Measurements from ENCODE around the gene OPHN1.
"Not testable (repeated sequence)": the region's sequence is repeated elsewhere in the genome, so short reads cannot be mapped to it uniquely, and the experiment has no call there.

The OPHN1 gene

DNA sequence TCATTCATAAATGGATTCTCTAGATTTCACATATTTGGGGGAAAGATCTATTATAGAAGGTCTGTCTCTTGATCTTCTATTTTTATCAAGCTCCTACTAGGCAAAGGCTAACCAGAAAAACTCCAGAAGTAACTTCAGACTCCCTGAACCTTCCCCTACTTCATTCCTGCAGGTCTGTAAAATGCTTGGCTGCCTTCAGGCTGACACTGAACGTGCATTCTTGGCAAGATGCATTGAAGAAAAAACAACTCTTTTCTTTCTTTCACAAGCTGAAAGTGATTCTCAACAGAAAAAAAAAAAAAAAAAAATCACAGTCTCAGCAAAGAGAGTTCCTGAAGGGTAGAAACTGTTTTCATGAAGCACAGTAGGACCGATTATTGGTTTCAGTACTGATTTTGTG, 12.7 kb downstream of the OPHN1 start:
- no peak for DNase-seq

DNA sequence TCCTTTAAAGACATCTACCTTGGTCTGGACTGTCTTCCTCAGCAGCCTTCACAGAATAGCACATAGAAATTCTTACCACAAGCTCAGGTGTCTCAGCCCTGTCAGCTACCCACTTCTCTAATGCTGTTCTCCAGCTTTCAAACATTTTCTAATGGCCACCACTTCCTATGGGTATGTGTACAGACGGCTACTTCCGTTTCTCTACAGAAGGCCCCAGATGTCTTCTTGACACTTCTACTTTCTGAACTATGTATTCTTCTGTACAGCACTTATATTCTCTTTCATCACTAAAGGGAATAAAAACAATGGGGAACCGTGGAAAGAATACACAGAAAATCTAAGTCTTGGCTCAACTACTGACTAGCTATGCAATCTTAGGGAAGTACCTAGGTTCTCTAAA, 13.3 kb downstream of the OPHN1 start:
- DNase-seq = no peak

DNA sequence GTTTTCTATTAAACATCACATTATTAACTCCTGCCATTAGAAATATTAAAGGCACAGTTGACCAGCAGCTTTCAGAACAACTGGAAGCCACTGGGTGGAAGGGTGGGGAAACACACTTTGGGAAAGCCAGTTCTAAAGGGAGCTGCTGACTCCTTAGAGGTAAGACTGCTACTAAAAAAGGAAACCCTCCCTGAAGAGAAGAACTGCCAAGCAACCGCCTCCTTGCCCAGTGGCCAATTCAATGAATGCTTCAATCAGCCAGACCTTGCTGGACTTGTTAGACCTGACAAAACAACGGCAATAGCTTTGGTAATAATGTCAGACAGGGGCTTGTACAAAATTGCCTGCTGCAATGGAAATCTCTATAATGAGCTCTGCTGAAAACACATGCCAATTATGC, 15.6 kb downstream of the OPHN1 start:
- DNase-seq = no peak

DNA sequence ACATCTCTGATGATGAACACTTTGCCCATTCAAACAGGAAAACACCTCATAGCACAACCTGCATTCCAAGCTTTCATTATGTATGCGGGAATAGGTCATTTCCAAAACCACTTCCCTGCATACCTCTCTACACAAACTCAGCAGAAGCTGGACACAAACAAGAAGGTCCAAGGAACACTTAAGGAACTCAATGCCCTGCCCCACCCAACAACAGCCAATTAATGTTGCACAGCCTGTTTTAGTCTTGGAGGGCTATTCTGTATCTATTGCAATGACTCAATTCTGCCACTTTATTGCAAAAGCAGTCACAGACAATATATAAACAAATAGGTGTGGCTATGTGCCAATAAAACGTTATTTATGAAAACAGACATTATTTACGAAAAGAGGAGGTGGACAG, 16.7 kb downstream of the OPHN1 start:
- DNase-seq = no peak

DNA sequence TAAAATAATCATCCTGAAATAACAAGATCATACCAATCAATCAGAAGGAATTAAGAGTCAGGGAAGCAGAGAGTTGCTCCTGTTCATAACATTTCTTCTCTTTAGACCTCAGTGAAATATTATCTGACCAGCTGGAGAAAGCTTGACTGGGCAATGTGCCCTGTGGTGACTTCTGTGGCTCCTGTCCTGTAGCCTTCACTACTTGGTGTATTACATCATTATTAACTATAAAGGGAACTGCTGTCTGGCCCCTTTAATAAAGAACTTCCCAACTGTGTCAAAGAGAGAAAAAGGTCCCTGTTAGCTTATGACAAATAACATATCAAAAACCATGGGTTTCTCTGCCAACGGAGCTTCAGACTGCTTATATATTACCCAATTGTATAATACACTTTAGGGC, 18.0 kb downstream of the OPHN1 start:
- DNase-seq = no peak

DNA sequence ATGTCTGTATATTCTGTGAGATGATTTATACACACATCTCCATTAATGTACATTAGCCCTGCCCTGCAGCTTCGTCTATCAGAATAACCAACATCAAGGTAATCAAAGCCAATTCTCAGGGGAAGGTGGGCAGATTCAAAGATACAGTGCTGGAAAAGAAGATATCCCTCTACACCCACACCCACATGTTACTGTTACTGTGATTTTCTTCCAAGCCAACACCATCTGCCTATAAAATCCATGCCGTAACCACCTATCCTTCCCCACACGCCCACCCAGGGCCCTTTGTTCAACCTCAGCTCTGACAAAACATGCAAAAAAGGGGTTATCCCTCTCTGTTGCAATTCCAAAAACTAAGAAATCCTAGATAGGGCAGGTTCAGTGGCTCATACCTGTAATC, 20.0 kb downstream of the OPHN1 start:
- DNase-seq = no peak

DNA sequence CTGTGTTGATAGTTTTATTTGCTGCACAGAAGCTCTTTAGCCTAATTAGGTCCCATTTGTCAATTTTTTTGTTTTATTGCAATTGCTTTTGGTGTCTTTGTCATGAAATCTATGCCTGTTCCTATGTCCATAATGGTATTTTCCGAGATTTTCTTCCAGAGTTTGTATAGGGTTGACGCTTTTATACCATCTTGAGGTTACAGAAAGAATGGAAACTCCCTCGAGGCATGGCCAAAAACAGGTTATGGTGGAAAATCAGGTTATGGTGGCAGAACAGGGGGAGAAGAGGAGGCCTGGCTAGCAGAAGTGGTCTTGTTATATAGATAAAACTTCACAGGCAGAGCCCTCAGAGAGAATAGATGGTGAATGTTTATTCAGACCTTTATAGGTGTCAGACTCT, 21.6 kb downstream of the OPHN1 start:
- no peak for DNase-seq

DNA sequence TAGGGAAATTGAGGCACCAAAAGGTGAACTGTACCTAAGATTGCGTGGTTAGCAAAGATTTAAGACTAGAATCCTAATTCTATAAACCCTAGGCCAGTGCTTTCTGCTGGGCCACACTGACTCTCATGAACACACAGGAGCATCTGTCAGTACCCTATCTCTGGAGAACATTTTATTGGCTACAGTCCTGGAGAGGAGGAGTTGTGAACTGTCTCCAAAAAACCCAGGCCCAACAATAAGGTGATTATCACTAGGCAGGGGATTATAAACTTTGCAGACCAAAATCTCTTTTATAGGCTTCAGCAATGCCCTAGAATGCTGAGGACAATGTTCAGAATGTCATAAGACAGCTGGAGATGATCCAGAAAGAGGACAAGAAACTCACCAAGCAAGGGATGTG, 24.1 kb downstream of the OPHN1 start:
- no peak for DNase-seq

DNA sequence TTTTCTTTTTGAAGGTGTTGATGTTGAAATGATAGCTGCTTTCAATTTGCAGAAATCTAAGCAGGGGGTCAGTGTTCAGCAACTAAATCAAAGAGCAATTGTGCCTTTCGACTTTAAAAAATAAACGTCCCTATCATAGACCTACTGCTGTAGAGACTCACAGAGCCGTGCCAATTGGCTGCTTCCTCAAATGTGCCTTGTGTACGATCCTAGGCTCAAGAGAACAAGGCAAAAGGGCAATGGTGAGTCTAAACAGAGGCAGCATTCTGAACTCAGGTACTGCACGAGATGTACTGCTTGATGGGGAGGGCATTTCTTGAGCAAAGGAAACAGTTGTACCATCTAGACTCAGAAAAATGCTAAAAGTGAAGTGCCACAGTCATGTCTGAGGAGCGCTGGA, 29.8 kb downstream of the OPHN1 start:
- DNase-seq = no peak

DNA sequence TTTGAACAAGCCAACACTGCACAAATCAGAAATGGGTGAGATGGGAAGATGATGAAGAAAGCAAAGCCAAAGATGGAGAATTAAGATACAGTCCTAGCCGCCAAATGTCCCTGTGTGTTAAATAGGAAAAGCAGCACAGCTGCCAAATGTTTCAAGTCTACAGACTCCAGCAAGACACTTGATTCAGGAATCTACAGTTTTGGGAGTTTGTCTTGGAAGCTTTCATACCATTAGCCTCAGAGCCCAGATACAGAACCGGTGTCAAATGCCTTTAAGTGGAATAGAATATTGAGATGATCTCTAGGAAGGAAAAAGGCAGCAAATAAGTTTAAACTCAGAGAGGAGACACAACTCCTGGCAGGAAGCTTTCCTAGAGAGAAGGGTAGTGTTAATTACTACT, 30.3 kb downstream of the OPHN1 start:
- DNase-seq = no peak

DNA sequence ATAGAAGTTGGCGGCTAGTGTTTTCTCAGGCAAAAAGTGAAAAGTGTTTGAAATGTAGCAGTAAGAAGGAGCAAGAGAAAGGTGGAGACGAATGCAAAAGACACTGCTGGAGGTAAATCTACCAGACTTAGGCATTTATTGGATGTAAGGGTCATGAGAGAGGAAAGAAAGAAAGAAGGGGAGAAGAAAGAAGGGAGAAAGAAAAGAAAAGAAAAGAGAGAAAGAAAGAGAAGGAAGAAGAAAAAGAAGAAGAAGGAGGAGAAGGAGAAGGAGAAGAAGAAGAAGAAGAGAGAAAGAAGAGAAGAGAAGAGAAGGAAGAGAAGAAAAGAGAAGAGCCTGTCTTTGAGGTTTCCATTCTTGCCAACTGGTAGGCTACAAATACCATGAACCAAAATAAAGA, 31.2 kb downstream of the OPHN1 start:
- DNase-seq = no peak

DNA sequence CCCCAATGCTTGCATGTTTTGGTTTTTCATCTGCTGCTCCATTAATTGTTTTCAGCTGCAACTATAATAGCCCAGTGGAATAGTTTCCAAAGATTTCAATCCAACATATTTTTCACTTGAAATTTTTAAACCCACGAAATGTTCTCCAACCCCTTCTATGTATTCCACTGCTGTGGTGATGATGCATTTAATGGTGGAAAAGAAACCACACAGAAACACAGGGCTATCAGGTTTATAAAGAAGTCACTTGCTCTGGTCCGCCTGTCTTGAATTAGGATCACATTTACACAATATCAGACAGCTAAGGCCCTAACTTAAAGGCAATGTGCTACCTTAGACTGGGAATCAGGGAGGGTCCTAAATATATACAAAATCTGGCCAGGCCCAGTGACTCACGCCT, 35.0 kb downstream of the OPHN1 start:
- no peak for DNase-seq

DNA sequence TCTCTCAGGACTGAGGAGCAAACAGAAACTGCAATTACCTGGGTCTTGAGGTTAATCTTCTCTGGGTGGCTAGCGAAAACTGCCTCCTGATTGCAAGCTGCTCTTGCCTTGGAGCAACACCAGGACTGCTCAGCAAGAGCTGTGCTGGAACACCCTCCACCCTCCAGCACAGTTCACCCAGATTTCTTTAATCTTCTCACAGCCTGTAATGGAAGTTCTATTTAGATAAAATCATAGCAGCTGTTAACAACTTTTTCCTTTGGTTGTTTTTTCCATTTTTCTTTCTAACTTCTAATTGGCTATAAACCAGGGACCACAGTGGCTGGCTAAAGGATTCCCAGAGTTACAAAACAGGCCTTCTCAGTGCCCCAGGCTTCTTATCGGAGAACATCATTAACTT, 36.3 kb downstream of the OPHN1 start:
- DNase-seq = no peak

DNA sequence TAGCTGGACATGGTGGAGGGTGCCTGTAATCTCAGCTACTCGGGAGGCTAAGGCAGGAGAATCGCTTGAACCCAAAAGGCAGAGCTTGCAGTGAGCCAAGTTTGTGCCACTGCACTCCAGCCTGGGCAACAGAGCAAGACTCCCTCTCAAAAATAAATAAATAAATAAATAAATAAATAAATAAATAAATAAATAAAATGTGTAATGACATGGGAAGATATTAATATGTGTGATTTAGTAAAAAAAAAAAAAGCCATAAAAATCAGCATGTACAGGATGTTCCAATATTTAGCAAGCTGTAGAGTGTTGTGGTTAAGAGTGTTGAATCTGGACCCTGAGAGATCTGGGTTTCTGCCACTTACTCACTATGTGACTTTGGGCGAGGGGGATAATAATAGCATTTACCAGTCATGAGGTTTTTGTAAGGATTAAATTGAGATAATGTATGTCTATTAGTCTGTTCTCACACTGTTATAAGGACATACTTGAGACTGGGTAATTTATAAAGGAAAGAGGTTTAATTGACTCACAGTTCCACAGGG, 43.8 kb downstream of the OPHN1 start:
- not testable (repeated sequence) for DNase-seq

DNA sequence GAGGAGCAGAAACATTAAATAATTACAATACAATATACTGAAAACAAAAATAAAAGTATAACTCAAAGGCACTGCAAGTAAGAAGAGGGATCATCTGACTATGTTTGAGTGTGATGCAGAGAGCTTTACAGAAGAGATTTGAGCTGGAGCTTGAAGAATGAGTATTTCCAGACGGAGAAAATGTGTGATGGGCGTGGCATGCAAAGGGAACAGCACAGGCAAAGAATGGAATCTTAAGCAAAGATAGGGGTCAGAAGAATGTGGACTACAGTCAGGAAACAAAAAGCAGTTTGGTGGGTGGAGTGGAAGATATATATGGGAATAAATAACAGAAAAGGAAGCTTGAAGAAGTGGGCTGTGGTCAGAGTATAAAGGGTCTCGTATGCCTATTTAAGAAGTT, 45.5 kb downstream of the OPHN1 start:
- DNase-seq = no peak

DNA sequence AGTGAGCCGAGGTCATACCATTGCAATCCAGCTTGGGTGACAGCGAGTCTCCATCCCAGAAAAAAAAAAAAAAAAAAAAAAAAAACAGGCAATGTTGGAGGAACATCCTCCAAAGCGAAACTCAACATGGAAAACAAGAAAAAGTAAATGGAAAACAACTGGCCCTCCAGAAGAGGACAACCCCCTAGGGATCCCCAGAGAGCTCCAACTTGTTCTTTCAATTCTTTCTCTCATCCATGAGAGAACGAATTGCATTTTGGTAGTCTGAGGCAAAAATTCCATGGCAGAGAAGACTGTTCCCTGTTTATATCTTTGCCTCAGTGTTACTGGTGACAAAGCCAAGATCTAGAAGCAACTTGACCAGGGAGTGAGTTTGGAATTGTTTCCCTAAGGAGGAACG, 49.8 kb downstream of the OPHN1 start:
- DNase-seq = no peak

DNA sequence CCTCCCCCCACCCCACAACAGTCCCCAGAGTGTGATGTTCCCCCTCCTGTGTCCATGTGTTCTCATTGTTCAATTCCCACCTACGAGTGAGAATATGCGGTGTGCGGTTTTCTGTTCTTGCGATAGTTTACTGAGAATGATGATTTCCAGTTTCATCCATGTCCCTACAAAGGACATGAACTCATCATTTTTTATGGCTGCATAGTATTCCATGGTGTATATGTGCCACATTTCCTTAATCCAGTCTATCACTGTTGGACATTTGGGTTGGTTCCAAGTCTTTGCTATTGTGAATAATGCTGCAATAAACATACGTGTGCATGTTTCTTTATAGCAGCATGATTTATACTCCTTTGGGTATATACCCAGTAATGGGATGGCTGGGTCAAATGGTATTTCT, 55.7 kb downstream of the OPHN1 start:
- not testable (repeated sequence) for DNase-seq

DNA sequence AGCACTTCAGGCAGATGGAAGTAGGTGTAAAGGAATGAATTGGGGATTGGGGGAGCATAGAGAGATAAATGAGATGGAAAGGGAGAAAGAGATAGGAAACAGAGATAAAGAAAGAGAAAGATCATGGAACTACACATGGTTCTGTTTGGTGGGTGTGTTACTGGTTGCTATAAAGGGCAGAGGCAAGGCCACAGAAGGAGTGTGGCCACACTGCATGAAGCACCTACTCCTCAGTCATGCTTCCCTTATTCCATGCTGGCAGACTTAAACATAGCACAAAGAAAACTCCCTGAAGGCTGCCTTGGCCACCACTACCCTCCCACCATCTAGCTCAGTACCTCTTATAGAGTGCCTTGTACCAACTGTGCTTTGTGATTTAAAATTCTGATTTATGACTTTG, 56.9 kb downstream of the OPHN1 start:
- DNase-seq = no peak

DNA sequence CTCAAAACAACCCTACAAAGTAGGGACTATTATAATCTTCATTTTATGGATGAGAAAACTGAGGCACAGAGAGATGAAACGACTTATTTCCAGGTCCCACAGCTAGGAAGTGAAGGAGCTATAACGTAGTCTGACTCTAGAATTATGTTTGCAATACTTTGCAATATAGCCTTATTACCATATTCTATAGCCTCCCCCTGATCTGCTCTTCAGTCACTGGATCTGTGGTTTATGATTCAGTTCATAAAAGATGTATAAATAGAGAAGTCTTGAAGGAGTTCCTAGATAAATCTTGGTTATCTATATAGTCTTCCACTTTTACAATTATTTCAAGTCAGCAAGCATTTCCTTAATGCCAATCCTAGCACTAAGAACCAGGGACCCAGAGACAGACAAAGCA, 57.5 kb downstream of the OPHN1 start:
- no peak for DNase-seq

DNA sequence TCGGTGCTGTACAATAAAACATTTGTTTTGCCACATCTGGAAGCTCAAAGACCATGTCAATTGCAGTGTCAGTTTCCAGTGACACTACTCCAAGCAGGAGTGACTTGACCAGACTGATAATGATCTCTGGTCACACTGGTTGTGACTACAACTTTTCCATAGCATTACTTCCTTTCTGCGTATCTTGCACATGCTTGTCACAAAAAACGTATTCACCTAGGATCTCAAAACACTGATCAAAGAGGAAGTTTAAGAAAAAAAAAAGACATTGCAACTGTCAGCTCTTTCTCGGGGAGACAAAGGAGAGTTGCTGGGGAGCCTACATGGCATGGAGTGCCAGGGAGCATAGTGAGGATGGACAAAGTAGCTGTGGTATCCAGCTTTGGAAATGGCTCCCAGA, 60.6 kb downstream of the OPHN1 start:
- no peak for DNase-seq

DNA sequence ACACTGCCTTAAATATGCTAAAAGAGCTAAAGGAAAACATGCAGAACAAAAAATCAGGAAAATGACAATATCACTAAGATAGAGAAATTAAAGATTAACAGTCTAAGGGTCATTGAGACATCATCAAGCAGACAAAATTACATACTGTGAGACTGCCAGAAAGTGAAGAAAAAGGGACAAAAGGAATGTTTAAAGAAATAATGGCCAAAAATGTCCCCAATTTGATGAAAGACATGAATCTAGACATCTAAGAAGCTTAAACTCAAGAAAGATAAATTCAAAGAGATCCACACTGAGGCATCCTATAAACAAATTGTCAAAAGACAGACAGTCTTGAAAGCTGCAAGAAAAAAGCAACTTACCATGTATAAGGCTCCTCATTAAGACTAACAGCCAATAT, 63.7 kb downstream of the OPHN1 start:
- no peak for DNase-seq

DNA sequence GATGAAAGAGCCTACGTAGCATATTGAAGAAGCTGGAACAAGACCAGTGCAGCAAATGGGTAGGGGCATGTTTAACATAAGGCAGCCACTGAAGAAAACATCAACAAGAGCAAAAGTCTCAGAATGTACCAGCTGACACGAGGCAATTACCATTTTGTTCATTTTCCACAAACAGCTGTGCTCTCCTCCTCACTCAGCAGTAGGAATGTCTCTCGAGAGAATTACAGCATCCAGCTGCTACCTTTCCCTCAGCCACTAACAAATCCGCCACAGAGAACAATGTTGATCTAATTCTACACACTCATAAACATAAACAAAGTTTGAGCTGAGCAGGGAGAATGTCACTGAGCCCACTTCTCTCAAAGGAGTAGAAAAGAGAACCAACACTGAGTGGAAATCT, 68.0 kb downstream of the OPHN1 start:
- no peak for DNase-seq

DNA sequence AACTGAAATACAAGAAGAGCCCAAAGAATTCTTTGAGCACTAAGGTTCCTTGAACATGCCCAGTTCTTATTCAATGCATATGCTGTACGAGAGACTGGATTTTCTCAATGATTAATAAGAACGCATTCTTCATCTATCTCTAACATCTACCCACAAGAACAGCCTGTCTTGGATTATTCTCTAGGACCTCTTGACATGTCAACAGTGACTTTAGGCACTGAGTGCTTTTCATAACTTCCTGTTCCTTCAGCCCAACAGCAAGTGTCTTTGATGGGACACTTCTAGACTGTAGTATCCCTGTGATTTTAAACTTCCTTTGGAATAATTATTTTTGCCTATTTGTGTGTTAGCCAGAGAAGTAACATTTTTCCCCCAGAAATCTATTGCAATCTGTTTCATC, 69.3 kb downstream of the OPHN1 start:
- DNase-seq = no peak

DNA sequence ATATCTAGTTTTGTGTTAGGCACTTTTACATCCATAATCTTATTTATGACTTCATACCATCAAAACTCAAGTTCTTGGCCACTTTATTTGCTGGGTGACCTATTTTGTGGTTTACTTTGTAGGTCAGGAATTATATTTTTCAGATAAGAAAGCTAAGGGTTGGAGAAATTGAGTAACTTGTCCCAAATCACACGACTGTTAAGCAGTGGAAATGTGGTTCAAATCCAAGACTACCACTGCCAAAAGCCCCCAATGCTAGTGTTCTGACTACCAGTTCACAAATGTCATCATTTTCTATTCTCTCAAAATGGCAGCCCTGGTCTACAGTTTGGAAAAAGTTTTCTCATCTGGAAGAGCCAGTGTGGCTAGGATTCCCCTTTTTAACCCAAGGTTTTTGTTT, 74.6 kb downstream of the OPHN1 start:
- DNase-seq = no peak

DNA sequence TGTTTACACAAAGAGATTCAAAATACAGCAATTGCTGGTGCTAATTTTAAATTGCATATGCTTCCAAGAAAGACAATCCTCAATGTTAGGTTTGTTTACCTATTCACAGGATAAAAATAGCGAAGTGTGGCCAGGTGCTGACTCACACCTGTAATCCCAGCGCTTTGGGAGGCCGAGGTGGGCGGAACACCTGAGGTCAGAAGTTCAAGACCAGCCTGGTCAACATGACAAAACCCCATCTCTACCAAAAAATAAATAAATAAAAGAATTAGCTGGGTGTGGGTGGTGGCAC, 77.7 kb downstream of the OPHN1 start:
- no peak for DNase-seq

DNA sequence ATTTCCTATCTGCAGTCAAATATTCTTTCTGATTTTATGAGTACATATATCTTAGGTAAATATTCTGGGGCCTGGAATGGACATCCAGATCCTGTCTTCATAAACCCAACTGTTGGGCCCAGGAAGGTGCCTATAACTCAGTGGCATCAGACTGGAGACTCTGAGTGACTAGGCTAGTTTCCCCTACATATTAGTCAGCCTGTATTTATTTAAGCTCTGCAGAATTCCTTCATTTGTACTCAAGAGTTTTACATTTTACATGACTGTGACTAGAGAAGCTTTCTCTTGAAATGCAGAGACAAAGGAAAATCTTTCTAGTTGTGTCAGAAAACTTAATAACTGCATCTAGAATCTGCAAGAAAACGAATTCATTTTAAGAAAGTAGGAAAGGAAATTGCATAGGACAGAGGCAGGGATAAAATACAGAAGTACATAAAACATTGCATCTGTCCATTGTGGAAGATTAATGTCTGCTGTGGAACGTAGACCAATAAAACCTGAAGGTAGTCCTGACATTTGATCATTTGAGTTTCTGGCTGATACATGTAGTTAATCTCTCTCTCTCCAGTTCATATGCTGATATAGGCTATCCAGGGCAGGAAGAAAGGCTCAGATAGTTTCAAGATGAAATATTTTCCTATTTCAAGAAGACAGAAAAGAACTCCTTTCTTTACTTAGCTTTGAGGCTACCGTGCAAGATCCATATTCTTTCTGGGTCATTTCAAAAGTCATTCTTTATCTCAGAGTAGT, 78.2 kb downstream of the OPHN1 start:
- DNase-seq = no peak

Data from CD4-positive, alpha-beta T cell treated with Interleukin-15 for 1 hour (primary cell).